ENCODE data around the gene TTBK1. TPM values are rescaled to one million over a fixed set of nuclear protein-coding genes. Genes with fewer than 3 reads are reported as not detected.

Gene TTBK1
- total RNA-seq, 1 donor from 2014 or later: 1.7 TPM

DNA sequence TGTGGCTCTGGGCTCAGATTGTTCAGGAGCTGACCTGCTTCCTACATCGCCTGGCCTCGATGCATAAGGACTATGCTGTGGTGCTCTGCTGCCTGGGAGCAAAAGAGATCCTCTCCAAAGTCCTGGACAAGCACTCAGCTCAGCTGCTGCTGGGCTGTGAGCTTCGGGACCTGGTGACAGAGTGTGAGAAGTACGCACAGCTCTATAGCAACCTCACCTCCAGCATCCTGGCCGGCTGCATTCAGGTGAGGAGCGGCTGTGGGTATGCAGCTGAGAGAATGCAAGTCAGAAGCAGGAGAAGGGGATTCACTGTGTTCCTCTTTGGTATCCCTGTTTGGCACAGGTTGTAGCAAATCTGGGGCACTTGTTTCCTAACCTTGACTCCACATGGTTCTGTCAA, 43.4 kb upstream of the TTBK1 start:
- Histone ChIP-seq H3K36me3 (no peaks in the 10 kb centered on the region), H3K27me3 (no peaks in the 10 kb centered on the region), H3K79me2 (ENCODE audit: low read depth) (no peaks in the 10 kb centered on the region), H3F3A (ENCODE audit: low read depth) (no peaks in the 10 kb centered on the region), H3K27ac (no peak overlapping the region), H3K4me1 (no peaks in the 10 kb centered on the region), H4K20me1 (ENCODE audit: low read depth) (no peaks in the 10 kb centered on the region), H3K9ac (no peak overlapping the region), H3K4me2 (no peak overlapping the region), H3K4me3 (no peak overlapping the region), H3K9me3 (ENCODE audit: low read depth) (no peaks in the 10 kb centered on the region), H2AFZ (replicated peaks) (no peak overlapping the region)
- Mint-ChIP-seq H3K4me3 (no peak overlapping the region), H3K27ac (peak overlapping the region; percentile 6), H3K36me3 (peaks cover 15% of the 10 kb centered on the region), H3K4me1 (no peaks in the 10 kb centered on the region), H3K27me3 (ENCODE audit: insufficient read depth, low read depth) (peaks cover 10% of the 10 kb centered on the region), H3K9me3 (no peaks in the 10 kb centered on the region)
- no peak for DNase-seq (ENCODE audit: low spot score)
- TF ChIP-seq EZH2 (IDR thresholded peaks at IDR 0.05) (no peak), CTCF (IDR thresholded peaks at IDR 0.05) (no peak), EZH2phosphoT487 (IDR thresholded peaks at IDR 0.05) (no peak)

- Mint-ChIP-seq H3K9me3 (no peaks in the 10 kb centered on the region), H3K27me3 (ENCODE audit: insufficient read depth, low read depth) (peaks cover 7% of the 10 kb centered on the region), H3K4me3 (no peak overlapping the region), H3K4me1 (no peaks in the 10 kb centered on the region), H3K27ac (no peak overlapping the region), H3K36me3 (peaks cover 15% of the 10 kb centered on the region)
- no peak overlapping the region for H3K27ac ChIP-seq
- H4K20me1 ChIP-seq (ENCODE audit: low read depth): no peaks in the 10 kb centered on the region
- H3K9me3 ChIP-seq (ENCODE audit: low read depth): no peaks in the 10 kb centered on the region
- no peak overlapping the region for H3K9ac ChIP-seq
- TF ChIP-seq CTCF (IDR thresholded peaks at IDR 0.05): no peak
- no peak for TF ChIP-seq EZH2phosphoT487 (IDR thresholded peaks at IDR 0.05)
- TF ChIP-seq EZH2 (IDR thresholded peaks at IDR 0.05): no peak
- no peaks in the 10 kb centered on the region for H3K79me2 ChIP-seq (ENCODE audit: low read depth)
- no peak for DNase-seq (ENCODE audit: low spot score)
- H3K4me2 ChIP-seq: no peak overlapping the region
- no peaks in the 10 kb centered on the region for H3K4me1 ChIP-seq
- H2AFZ ChIP-seq (replicated peaks): no peak overlapping the region
- H3K36me3 ChIP-seq: no peaks in the 10 kb centered on the region
- no peaks in the 10 kb centered on the region for H3K27me3 ChIP-seq
- H3K4me3 ChIP-seq: no peak overlapping the region
- H3F3A ChIP-seq (ENCODE audit: low read depth): no peaks in the 10 kb centered on the region
Observed at GRCh38 chr6:43200541-43200940, 42.7 kb upstream of the TTBK1 start.

DNA sequence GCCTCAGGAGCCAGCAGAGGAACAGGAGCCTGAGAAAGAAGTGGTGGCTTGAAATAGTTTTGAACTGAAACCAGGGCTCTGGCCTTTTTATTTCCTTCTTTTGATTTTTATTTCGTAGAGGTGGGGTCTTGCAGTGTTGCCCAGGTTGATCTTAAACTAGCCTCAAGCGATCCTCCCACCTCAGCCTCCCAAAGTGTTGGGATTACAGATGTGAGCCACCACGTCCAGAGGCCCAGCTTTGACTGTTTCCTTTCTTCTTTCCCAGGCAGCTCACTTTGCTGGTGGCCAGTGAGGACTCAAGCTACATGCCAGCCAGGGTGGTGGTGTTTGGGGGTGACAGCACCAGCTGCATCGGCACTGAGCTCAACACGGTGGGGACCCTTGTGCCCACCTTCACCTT, 40.8 kb upstream of the TTBK1 start:
- no peaks in the 10 kb centered on the region for H3K27me3 ChIP-seq
- TF ChIP-seq EZH2 (IDR thresholded peaks at IDR 0.05): no peak
- no peak for TF ChIP-seq EZH2phosphoT487 (IDR thresholded peaks at IDR 0.05)
- no peak for TF ChIP-seq CTCF (IDR thresholded peaks at IDR 0.05)
- Mint-ChIP-seq H3K9me3 (no peaks in the 10 kb centered on the region), H3K27ac (no peak overlapping the region), H3K4me1 (no peaks in the 10 kb centered on the region), H3K27me3 (ENCODE audit: insufficient read depth, low read depth) (peaks cover 6% of the 10 kb centered on the region), H3K36me3 (peaks cover 8% of the 10 kb centered on the region), H3K4me3 (no peak overlapping the region)
- DNase-seq (ENCODE audit: low spot score): no peak
- H3K4me3 ChIP-seq: no peak overlapping the region
- H3K4me1 ChIP-seq: no peaks in the 10 kb centered on the region
- no peaks in the 10 kb centered on the region for H3F3A ChIP-seq (ENCODE audit: low read depth)
- H3K36me3 ChIP-seq: no peaks in the 10 kb centered on the region
- H2AFZ ChIP-seq (replicated peaks): no peak overlapping the region
- H3K79me2 ChIP-seq (ENCODE audit: low read depth): no peaks in the 10 kb centered on the region
- no peak overlapping the region for H3K27ac ChIP-seq
- H3K9ac ChIP-seq: no peak overlapping the region
- H4K20me1 ChIP-seq (ENCODE audit: low read depth): no peaks in the 10 kb centered on the region
- H3K9me3 ChIP-seq (ENCODE audit: low read depth): no peaks in the 10 kb centered on the region
- H3K4me2 ChIP-seq: no peak overlapping the region

Measured in neural progenitor cell (in vitro differentiated cells).